ENCODE measurements around the gene SMC3.

DNA sequence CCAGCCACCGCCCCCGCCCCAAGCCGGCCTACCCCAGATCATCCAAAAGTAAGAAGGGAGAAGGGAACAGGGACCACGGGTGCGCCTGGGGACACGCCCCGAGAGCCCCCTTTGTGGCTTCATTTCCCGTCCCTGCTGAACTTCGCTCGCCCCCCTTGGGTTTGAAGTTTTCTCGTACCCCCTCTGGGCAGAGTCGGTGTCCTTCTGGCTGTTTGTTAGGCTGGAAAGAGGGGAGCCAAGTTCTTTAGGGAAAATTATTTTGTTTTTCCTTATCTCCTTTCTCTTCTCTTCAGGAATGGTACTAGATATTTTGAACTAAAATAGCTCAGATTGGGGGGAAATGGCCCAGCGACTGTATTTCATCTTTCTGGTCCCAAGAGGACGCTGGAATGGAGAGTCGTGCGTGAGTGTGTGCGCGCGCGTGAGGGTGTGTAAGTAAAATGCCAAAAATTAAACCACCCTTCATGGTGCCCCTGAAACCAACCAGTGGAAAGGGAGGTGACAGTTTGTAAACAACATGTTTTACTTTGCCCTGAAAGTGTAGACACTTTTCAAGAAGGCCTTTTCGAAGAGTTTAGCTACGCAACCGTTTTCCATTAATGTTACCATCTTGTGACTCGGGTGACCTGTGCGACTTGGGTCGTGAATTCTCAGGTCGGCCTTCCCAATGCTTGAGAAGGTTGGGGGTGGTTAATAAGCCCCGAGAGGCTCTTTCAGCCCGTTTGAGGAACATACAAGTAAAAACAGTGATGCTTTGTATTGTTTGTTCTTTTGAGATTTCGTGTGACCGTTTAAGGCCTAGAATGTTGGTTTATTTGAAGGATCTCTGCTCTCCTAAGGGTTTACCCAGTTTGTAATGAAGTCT, 77.3 kb downstream of the SMC3 start:
- TF ChIP-seq, protein P1, sequence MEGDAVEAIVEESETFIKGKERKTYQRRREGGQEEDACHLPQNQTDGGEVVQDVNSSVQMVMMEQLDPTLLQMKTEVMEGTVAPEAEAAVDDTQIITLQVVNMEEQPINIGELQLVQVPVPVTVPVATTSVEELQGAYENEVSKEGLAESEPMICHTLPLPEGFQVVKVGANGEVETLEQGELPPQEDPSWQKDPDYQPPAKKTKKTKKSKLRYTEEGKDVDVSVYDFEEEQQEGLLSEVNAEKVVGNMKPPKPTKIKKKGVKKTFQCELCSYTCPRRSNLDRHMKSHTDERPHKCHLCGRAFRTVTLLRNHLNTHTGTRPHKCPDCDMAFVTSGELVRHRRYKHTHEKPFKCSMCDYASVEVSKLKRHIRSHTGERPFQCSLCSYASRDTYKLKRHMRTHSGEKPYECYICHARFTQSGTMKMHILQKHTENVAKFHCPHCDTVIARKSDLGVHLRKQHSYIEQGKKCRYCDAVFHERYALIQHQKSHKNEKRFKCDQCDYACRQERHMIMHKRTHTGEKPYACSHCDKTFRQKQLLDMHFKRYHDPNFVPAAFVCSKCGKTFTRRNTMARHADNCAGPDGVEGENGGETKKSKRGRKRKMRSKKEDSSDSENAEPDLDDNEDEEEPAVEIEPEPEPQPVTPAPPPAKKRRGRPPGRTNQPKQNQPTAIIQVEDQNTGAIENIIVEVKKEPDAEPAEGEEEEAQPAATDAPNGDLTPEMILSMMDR (IDR thresholded peaks at IDR 0.05 in 8 of 11, conservative IDR thresholded peaks at IDR 0.05 in 3 of 11) = no peak
- TF ChIP-seq POLR2A (IDR thresholded peaks at IDR 0.05) (no peak), POLR2AphosphoS5 (IDR thresholded peaks at IDR 0.05) (no peak)

All from spleen (tissue), 7 donors.